Central memory CD8-positive, alpha-beta T cell (primary cell): ENCODE results near the gene DLGAP1.

ENCODE experiments used
- ATAC-seq: fragments of 150-1000 bp; cut with Tn5 transposase; replicated peaks from 2 replicates; pipeline ENCODE4 v1.10.0; 2022; ENCODE audit warnings: mild to moderate bottlenecking, moderate FRiP score, moderate number of reproducible peaks; ENCODE audit not compliant: poor library complexity, severe bottlenecking; ENCODE audit errors: extremely low read depth
- DNase-seq, 2 donors: peaks; one replicate each; pipeline ENCODE4 v3.0.0; 2021; ENCODE audit warnings: low spot score in 2 of 2
- H3K27ac Mint-ChIP-seq: one replicate; pipeline ENCODE4 v1.8.0; 2022; ENCODE audit warnings: low read depth, mild to moderate bottlenecking, moderate library complexity, mixed read lengths
- H3K27me3 Mint-ChIP-seq: one replicate; pipeline ENCODE4 v1.8.0; 2022; ENCODE audit warnings: mixed read lengths
- H3K36me3 Mint-ChIP-seq: one replicate; pipeline ENCODE4 v1.8.0; 2022; ENCODE audit warnings: mild to moderate bottlenecking, moderate library complexity, mixed read lengths; ENCODE audit not compliant: insufficient read depth
- H3K4me1 Mint-ChIP-seq: one replicate; pipeline ENCODE4 v1.8.0; 2022; ENCODE audit warnings: mixed read lengths
- H3K4me3 Mint-ChIP-seq: one replicate; pipeline ENCODE4 v1.8.0; 2022; ENCODE audit warnings: mild to moderate bottlenecking, moderate library complexity, mixed read lengths
- H3K9me3 Mint-ChIP-seq: one replicate; pipeline ENCODE4 v1.8.0; 2022; ENCODE audit warnings: mixed read lengths

Gene DLGAP1

GRCh38 chr18:4119127-4119648 lies 335.9 kb downstream of the DLGAP1 start:
- Mint-ChIP-seq H3K4me3 (no peak overlapping the region), H3K4me1 (no peaks in the 10 kb centered on the region), H3K27me3 (no peaks in the 10 kb centered on the region), H3K9me3 (no peaks in the 10 kb centered on the region), H3K36me3 (no peaks in the 10 kb centered on the region), H3K27ac (no peak overlapping the region)
- ATAC-seq: no peak
- DNase-seq: no peak

GRCh38 chr18:4108016-4108415 lies 347.1 kb downstream of the DLGAP1 start:
- H3K4me1 Mint-ChIP-seq: no peaks in the 10 kb centered on the region
- H3K36me3 Mint-ChIP-seq: peaks cover 2% of the 10 kb centered on the region
- H3K9me3 Mint-ChIP-seq: no peaks in the 10 kb centered on the region
- no peak overlapping the region for H3K27ac Mint-ChIP-seq
- ATAC-seq (no peak), DNase-seq (no peak)
- H3K4me3 Mint-ChIP-seq: no peak overlapping the region
- H3K27me3 Mint-ChIP-seq: no peaks in the 10 kb centered on the region

GRCh38 chr18:4107049-4107467 lies 348.0 kb downstream of the DLGAP1 start:
- no peaks in the 10 kb centered on the region for H3K27me3 Mint-ChIP-seq
- H3K27ac Mint-ChIP-seq: no peak overlapping the region
- H3K9me3 Mint-ChIP-seq: no peaks in the 10 kb centered on the region
- ATAC-seq: no peak
- H3K4me3 Mint-ChIP-seq: no peak overlapping the region
- DNase-seq: no peak
- peaks cover 2% of the 10 kb centered on the region for H3K36me3 Mint-ChIP-seq
- H3K4me1 Mint-ChIP-seq: no peaks in the 10 kb centered on the region

GRCh38 chr18:4106407-4107033 lies 348.6 kb downstream of the DLGAP1 start:
- ATAC-seq (peak; percentile 19), DNase-seq (peak in 1 of 2 donors; percentile 17)

GRCh38 chr18:4102901-4103300 lies 352.2 kb downstream of the DLGAP1 start:
- ATAC-seq: no peak
- H3K27ac Mint-ChIP-seq: no peak overlapping the region
- H3K9me3 Mint-ChIP-seq: no peaks in the 10 kb centered on the region

More at GRCh38 chr18:4106407-4107033, 348.6 kb downstream of the DLGAP1 start:
- no peak overlapping the region for H3K4me3 Mint-ChIP-seq
- no peaks in the 10 kb centered on the region for H3K27me3 Mint-ChIP-seq
- peaks cover 2% of the 10 kb centered on the region for H3K36me3 Mint-ChIP-seq
- no peaks in the 10 kb centered on the region for H3K4me1 Mint-ChIP-seq
- no peaks in the 10 kb centered on the region for H3K9me3 Mint-ChIP-seq
- H3K27ac Mint-ChIP-seq: no peak overlapping the region

GRCh38 chr18:4101009-4101408 lies 354.1 kb downstream of the DLGAP1 start:
- peak; percentile 32 for ATAC-seq
- H3K36me3 Mint-ChIP-seq: no peaks in the 10 kb centered on the region

More at GRCh38 chr18:4102901-4103300, 352.2 kb downstream of the DLGAP1 start:
- Mint-ChIP-seq H3K27me3 (no peaks in the 10 kb centered on the region), H3K36me3 (no peaks in the 10 kb centered on the region), H3K4me3 (no peak overlapping the region), H3K4me1 (peaks cover 9% of the 10 kb centered on the region)
- no peak for DNase-seq

GRCh38 chr18:4096486-4096885 lies 358.6 kb downstream of the DLGAP1 start:
- no peak for DNase-seq
- Mint-ChIP-seq H3K4me1 (peaks cover 9% of the 10 kb centered on the region), H3K9me3 (no peaks in the 10 kb centered on the region), H3K4me3 (no peak overlapping the region), H3K27ac (no peak overlapping the region), H3K27me3 (peaks cover 10% of the 10 kb centered on the region), H3K36me3 (no peaks in the 10 kb centered on the region)
- ATAC-seq: no peak

More at GRCh38 chr18:4101009-4101408, 354.1 kb downstream of the DLGAP1 start:
- DNase-seq: no peak
- Mint-ChIP-seq H3K27ac (no peak overlapping the region), H3K4me3 (peak overlapping the region; percentile 16), H3K4me1 (peaks cover 9% of the 10 kb centered on the region), H3K27me3 (peaks cover 10% of the 10 kb centered on the region), H3K9me3 (no peaks in the 10 kb centered on the region)

- ATAC-seq (no peak), DNase-seq (no peak)
- Mint-ChIP-seq H3K36me3 (no peaks in the 10 kb centered on the region), H3K27ac (no peak overlapping the region), H3K4me1 (no peaks in the 10 kb centered on the region), H3K9me3 (no peaks in the 10 kb centered on the region), H3K27me3 (peaks cover 10% of the 10 kb centered on the region), H3K4me3 (no peak overlapping the region)
These were observed 361.4 kb downstream of the DLGAP1 start for GRCh38 chr18:4093676-4094075.

- peaks cover 8% of the 10 kb centered on the region for H3K27me3 Mint-ChIP-seq
- no peaks in the 10 kb centered on the region for H3K4me1 Mint-ChIP-seq
- no peaks in the 10 kb centered on the region for H3K9me3 Mint-ChIP-seq
- ATAC-seq: no peak
- H3K36me3 Mint-ChIP-seq: no peaks in the 10 kb centered on the region
- no peak overlapping the region for H3K27ac Mint-ChIP-seq
- H3K4me3 Mint-ChIP-seq: no peak overlapping the region
- no peak for DNase-seq
These were observed 370.7 kb downstream of the DLGAP1 start for GRCh38 chr18:4084382-4084900.

GRCh38 chr18:4078246-4078645 lies 376.9 kb downstream of the DLGAP1 start:
- DNase-seq: no peak
- Mint-ChIP-seq H3K27ac (no peak overlapping the region), H3K27me3 (peaks cover 1% of the 10 kb centered on the region), H3K36me3 (no peaks in the 10 kb centered on the region), H3K9me3 (no peaks in the 10 kb centered on the region), H3K4me3 (no peak overlapping the region), H3K4me1 (no peaks in the 10 kb centered on the region)
- no peak for ATAC-seq

- no peak overlapping the region for H3K27ac Mint-ChIP-seq
- no peaks in the 10 kb centered on the region for H3K36me3 Mint-ChIP-seq
- DNase-seq (no peak), ATAC-seq (no peak)
- H3K4me1 Mint-ChIP-seq: no peaks in the 10 kb centered on the region
- no peaks in the 10 kb centered on the region for H3K9me3 Mint-ChIP-seq
- H3K4me3 Mint-ChIP-seq: no peak overlapping the region
- peaks cover 7% of the 10 kb centered on the region for H3K27me3 Mint-ChIP-seq
These were observed 377.4 kb downstream of the DLGAP1 start for GRCh38 chr18:4077721-4078120.

GRCh38 chr18:4077204-4077603 lies 377.9 kb downstream of the DLGAP1 start:
- H3K27me3 Mint-ChIP-seq: peaks cover 12% of the 10 kb centered on the region
- no peaks in the 10 kb centered on the region for H3K4me1 Mint-ChIP-seq
- H3K4me3 Mint-ChIP-seq: no peak overlapping the region
- DNase-seq (no peak), ATAC-seq (no peak)
- H3K27ac Mint-ChIP-seq: no peak overlapping the region
- no peaks in the 10 kb centered on the region for H3K36me3 Mint-ChIP-seq
- H3K9me3 Mint-ChIP-seq: no peaks in the 10 kb centered on the region

- no peaks in the 10 kb centered on the region for H3K9me3 Mint-ChIP-seq
- H3K36me3 Mint-ChIP-seq: no peaks in the 10 kb centered on the region
- ATAC-seq: no peak
- no peak overlapping the region for H3K27ac Mint-ChIP-seq
- H3K4me3 Mint-ChIP-seq: no peak overlapping the region
- H3K27me3 Mint-ChIP-seq: peaks cover 28% of the 10 kb centered on the region
- DNase-seq: no peak
- no peaks in the 10 kb centered on the region for H3K4me1 Mint-ChIP-seq
These were observed 380.5 kb downstream of the DLGAP1 start for GRCh38 chr18:4074647-4075046.
